Measurements from ENCODE around the gene SERPINA4.

The SERPINA4 gene

DNA sequence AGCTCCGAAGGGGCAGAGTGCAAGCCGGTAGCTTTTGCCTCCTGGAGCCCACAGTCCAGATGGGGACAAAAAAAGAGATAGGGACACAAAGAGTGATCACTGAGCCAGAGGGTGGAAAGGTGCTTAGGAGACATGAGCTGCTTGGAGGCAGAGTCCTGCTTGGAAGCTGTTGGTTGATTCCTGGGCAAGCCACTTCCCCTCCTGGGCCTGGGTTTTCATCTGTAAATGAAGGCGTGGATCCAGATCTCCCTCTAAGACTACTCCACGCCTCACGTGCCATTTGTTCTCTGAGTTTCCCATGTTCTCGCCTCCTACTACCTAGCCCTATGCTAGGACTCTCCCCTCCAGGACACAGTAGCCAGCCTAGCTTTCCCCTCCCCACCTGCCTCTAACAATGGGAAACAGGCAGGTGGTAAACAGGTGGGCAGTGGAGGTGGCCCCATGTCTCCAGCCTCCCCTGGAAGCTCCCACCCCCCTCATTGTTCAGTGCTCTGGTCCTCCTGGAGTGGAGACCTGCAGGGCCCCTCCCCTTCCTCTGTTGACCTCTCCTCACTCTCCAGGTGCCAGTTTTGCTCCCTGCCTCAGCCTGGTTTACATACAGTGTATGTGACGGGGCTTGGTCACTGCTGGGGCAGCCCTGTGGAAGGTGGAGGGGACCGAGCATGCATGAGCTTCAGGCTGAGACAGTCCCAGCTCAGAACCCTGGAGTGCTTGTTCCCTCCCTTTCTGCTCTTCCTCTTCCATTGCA, 54.8 kb downstream of the SERPINA4 start:
- no peak overlapping the region for H3K4me3 ChIP-seq (ENCODE audit: low read depth, low read length)
- TF ChIP-seq, protein P1, sequence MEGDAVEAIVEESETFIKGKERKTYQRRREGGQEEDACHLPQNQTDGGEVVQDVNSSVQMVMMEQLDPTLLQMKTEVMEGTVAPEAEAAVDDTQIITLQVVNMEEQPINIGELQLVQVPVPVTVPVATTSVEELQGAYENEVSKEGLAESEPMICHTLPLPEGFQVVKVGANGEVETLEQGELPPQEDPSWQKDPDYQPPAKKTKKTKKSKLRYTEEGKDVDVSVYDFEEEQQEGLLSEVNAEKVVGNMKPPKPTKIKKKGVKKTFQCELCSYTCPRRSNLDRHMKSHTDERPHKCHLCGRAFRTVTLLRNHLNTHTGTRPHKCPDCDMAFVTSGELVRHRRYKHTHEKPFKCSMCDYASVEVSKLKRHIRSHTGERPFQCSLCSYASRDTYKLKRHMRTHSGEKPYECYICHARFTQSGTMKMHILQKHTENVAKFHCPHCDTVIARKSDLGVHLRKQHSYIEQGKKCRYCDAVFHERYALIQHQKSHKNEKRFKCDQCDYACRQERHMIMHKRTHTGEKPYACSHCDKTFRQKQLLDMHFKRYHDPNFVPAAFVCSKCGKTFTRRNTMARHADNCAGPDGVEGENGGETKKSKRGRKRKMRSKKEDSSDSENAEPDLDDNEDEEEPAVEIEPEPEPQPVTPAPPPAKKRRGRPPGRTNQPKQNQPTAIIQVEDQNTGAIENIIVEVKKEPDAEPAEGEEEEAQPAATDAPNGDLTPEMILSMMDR (IDR thresholded peaks at IDR 0.05; ENCODE audit: low read depth, low read length) = no peak

DNA sequence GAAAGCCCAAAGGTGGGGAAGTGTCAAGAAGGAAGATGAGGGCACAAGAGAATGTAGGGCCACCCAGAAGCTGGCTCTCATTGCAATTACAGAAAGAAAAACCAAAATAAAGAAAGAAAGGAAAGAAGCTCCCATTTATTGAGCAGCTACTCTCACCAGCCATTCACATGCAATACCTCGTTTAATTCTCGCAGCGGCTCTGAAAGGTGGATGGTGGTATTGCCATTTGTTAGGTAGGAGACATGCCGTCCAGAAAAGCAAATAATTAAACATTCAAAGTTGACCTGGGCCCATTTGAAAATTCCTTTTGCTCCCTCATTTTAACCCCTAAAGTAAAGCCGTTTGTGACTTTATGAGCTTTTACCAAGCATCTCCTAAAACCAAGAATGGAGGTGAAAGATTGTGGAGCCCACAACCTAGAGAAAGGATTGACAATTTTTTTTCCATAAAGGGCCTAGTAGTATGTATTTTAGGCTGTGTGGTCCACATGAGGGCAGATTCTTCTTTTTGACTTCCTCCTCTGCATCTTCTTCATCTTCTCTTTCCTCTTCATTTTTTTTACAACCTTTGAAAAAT, 56.2 kb downstream of the SERPINA4 start:
- TF ChIP-seq, protein P1 (IDR thresholded peaks at IDR 0.05; ENCODE audit: low read depth, low read length) = no peak
- H3K4me3 ChIP-seq (ENCODE audit: low read depth, low read length) = no peak overlapping the region

- TF ChIP-seq, protein P1 (IDR thresholded peaks at IDR 0.05; ENCODE audit: low read depth, low read length) = no peak
- H3K4me3 ChIP-seq (ENCODE audit: low read depth, low read length) = no peak overlapping the region
These were observed 57.0 kb downstream of the SERPINA4 start for GRCh38 chr14:94617988-94618822.

DNA sequence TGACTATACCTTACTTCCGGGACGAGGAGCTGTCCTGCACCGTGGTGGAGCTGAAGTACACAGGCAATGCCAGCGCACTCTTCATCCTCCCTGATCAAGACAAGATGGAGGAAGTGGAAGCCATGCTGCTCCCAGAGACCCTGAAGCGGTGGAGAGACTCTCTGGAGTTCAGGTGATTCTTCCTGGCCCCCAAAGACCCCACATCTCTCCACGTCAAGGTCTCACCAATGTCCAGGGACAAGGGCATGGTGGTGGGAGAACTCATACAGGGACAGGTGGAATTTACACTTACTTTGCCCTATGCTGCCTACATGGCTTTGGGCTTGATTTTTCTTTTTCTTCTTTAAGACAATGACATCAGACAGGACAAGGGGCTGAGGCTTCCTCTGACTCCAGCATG, 58.1 kb downstream of the SERPINA4 start:
- TF ChIP-seq, protein P1 (IDR thresholded peaks at IDR 0.05; ENCODE audit: low read depth, low read length) = no peak
- no peak overlapping the region for H3K4me3 ChIP-seq (ENCODE audit: low read depth, low read length)

Measured in WI38 (cell line).